PC-3 (cell line): ENCODE data around the gene TNFRSF18. TPM values are rescaled to one million over a fixed set of nuclear protein-coding genes. Genes with fewer than 3 reads are reported as not detected.
A peak's percentile ranks its signal among the peaks of the same experiment; 100 is the strongest.

Experiments
- ATAC-seq: fragments of 200-7000 bp; cut with Tn5 transposase; 2 replicates; pipeline ENCODE4 v1.9.1; 2020; ENCODE audit warnings: mild to moderate bottlenecking, moderate library complexity
- BruUV-seq: library from RNA; stranded (reverse); fragments of 400-500 nt; replicated peaks from 2 replicates; lab custom pipeline; 2021; lab: Mats Ljungman, UMichigan
- CTCF ChIA-PET: fragments of 300-600 bp; sonication (Branson Sonifier 250); formaldehyde crosslinking; loops from one replicate; lab custom pipeline; 2022; ENCODE audit warnings: antibody characterized with exemption; lab: Charles Lee
- POLR2A ChIA-PET: fragments of 300-600 bp; sonication (Branson Sonifier 250); formaldehyde crosslinking; loops from one replicate; lab custom pipeline; 2022; ENCODE audit warnings: antibody characterized with exemption; ENCODE audit not compliant: unreplicated experiment; lab: Charles Lee
- DNase-seq: peaks from one replicate; pipeline ENCODE4 v3.0.0-alpha.2; 2015
- H2AFZ ChIP-seq: fragments of 300-600 bp; sonication (generic); 2 replicates; pipeline ENCODE4 v1.6.0; 2016; ENCODE audit warnings: antibody characterized with exemption, low read length
- H3F3A ChIP-seq: fragments of 300-600 bp; sonication (generic); one replicate; pipeline ENCODE4 v1.6.0; 2017; ENCODE audit warnings: antibody characterized with exemption, low read length, control low read depth, mild to moderate bottlenecking; ENCODE audit not compliant: unreplicated experiment
- H3K27ac ChIP-seq: fragments of 300-600 bp; sonication (generic); 2 replicates; pipeline ENCODE4 v1.5.1; 2016; ENCODE audit warnings: mild to moderate bottlenecking, low read length
- H3K27me3 ChIP-seq: fragments of 300-600 bp; sonication (generic); 2 replicates; pipeline ENCODE4 v1.6.1; 2016; ENCODE audit warnings: low read length, mixed read lengths
- H3K36me3 ChIP-seq: fragments of 300-600 bp; sonication (generic); 2 replicates; pipeline ENCODE4 v1.6.1; 2016; ENCODE audit warnings: low read depth, mixed run types, low read length, mixed read lengths
- H3K4me1 ChIP-seq: fragments of 300-600 bp; sonication (generic); 2 replicates; pipeline ENCODE4 v1.5.1; 2016; ENCODE audit warnings: low read length; ENCODE audit not compliant: insufficient read depth
- H3K4me2 ChIP-seq: fragments of 300-600 bp; sonication (generic); 2 replicates; pipeline ENCODE4 v1.6.0; 2016; ENCODE audit warnings: low read length
- H3K4me3 ChIP-seq: fragments of 300-600 bp; sonication (generic); 2 replicates; pipeline ENCODE4 v1.5.1; 2016; ENCODE audit warnings: mild to moderate bottlenecking, low read length, mixed read lengths
- H3K79me2 ChIP-seq: fragments of 300-600 bp; sonication (generic); 2 replicates; pipeline ENCODE4 v1.6.1; 2017; ENCODE audit warnings: low read length, mixed read lengths
- H3K9ac ChIP-seq: fragments of 300-600 bp; sonication (generic); 2 replicates; pipeline ENCODE4 v1.6.0; 2016; ENCODE audit warnings: mild to moderate bottlenecking, low read length
- H3K9me2 ChIP-seq: fragments of 300-600 bp; sonication (generic); replicated peaks from 2 replicates; pipeline ENCODE4 v1.6.1; 2016; ENCODE audit warnings: mixed run types, low read length, mixed read lengths
- H3K9me3 ChIP-seq: fragments of 300-600 bp; sonication (generic); 2 replicates; pipeline ENCODE4 v1.6.1; 2016; ENCODE audit warnings: low read length, mixed read lengths
- H4K20me1 ChIP-seq: fragments of 300-600 bp; sonication (generic); 2 replicates; pipeline ENCODE4 v1.6.1; 2016; ENCODE audit warnings: low read length, mixed read lengths
- EZH2 ChIP-seq: fragments of 300-600 bp; sonication (generic); IDR thresholded peaks from one replicate; pipeline ENCODE4 v1.6.1; 2017; ENCODE audit warnings: antibody characterized with exemption, mild to moderate bottlenecking, low read length; ENCODE audit not compliant: unreplicated experiment
- EZH2phosphoT487 ChIP-seq: fragments of 300-600 bp; sonication (generic); IDR thresholded peaks from 2 replicates; pipeline ENCODE4 v1.6.1; 2018; ENCODE audit warnings: mild to moderate bottlenecking, antibody characterized with exemption, low read length, borderline replicate concordance
- intact Hi-C: fragments of 100-400 bp; cut with micrococcal nuclease; formaldehyde crosslinking; loops from 2 replicates; pipeline ENCODE4 v1.9.0; 2023
- total RNA-seq: library from RNA; depleted of rRNA; stranded (reverse); fragments of >200 nt; gene quantifications from 2 replicates; pipeline ENCODE4 v1.2.3, GENCODE V29; 2014
- TF ChIP-seq, protein P1 (sequence below): fragments of 300-600 bp; sonication (generic); conservative IDR thresholded peaks from 2 replicates; pipeline ENCODE4 v1.5.1; 2017; ENCODE audit warnings: antibody characterized with exemption, low read depth, mild to moderate bottlenecking, low read length

TNFRSF18 gene
- total RNA-seq, 1 experiment from 2014 or later: 87.2 TPM

DNA sequence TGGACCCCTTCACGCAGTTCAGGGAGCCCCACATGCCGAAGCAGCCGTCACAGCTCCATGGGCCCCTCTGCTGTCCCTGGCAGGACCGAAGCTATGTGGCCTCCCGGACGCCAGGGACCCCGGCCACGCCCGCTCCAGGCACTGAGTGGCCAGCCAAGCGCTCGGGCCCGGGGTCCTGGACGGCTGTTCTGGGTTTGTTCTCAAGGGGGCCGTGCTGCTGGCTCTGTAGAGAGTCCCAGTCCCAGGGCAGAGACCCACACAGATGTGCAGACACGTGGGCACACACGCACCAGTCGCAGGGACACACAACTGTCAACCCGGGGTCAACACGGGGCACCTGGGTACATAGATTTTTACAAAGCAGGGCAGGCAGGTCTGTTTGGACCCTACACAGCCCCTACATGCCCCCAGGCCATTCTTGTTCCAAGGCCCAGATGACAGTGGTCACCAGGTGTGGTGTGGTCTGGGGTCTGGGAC, 32.3 kb upstream of the TNFRSF18 start:
- H3K4me3 ChIP-seq: no peak overlapping the region
- intact Hi-C loops: loop anchor here (2.0 to 5.0 kb wide), 2 partner anchors 26 to 54 kb away; no protein-coding TSS in a partner anchor

DNA sequence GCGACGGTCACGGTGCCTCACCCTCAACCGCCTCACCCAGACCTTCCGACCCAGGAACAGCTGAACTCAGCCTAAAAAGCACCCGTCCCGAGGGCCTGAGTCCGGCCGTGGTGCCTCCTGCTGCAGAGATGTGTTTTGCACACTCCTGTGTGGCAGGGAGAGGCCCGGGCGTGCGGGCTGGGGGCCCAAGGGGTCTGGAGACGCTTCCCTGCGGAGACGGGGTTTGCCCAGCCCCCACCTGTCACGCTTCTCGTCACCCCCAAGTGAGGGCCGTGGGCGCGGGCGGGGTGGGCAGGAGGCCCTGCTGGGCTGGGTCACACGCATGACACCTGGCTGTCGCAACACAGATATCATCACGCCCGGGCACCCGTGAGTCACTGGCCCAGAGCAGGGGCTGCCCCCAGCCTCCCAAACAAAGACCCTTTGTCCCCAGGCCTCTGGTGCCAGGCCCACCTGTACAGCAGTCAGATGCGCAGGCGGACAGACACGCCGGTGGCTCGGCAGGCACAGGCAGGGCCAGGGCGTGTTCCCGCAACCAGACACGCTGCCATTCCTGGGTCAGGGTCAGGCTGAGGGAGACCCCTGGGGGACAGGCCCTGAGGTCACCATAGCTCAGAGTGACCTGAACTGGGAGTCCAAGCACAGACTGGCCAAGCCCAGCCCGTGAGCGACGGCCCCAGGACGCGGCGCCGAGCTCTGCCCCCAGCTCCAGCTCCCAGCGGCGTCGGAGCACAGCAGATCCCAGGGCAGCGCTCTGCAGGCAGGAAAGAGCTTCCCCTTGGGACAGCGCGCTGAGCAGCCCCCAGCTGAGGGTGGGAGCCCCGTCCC, 31.7 kb upstream of the TNFRSF18 start:
- Histone ChIP-seq H3K27me3 (no peaks in the 10 kb centered on the region), H3F3A (no peaks in the 10 kb centered on the region), H3K4me3 (peak overlapping the region; percentile 39), H3K4me2 (peak overlapping the region; percentile 76), H3K36me3 (no peaks in the 10 kb centered on the region), H3K27ac (peak overlapping the region; percentile 91), H3K9me2 (no peaks in the 10 kb centered on the region), H3K9ac (peak overlapping the region; percentile 71), H3K4me1 (peaks cover 57% of the 10 kb centered on the region), H2AFZ (peak overlapping the region; percentile 24; the same call in 1 of the 2 replicates), H3K9me3 (no peaks in the 10 kb centered on the region), H4K20me1 (no peaks in the 10 kb centered on the region), H3K79me2 (peaks cover 27% of the 10 kb centered on the region)
- peak; percentile 29 for ATAC-seq
- POLR2A ChIA-PET: interaction anchor here (0.5 kb wide), 1 partner anchor 30 kb away, joined by 3 read pairs; no protein-coding TSS in a partner anchor
- CTCF ChIA-PET: interaction anchor here (0.6 to 0.9 kb wide), 2 partner anchors 56 to 115 kb away, joined by 3 to 4 read pairs; no protein-coding TSS in a partner anchor
- BruUV-seq: no TSS peak
- DNase-seq: peak; percentile 82
- intact Hi-C loops: loop anchor here (2.0 to 5.0 kb wide), 2 partner anchors 27 to 54 kb away; no protein-coding TSS in a partner anchor
- TF ChIP-seq EZH2phosphoT487 (peak; percentile 90), EZH2 (no peak)
- TF ChIP-seq, protein P1, sequence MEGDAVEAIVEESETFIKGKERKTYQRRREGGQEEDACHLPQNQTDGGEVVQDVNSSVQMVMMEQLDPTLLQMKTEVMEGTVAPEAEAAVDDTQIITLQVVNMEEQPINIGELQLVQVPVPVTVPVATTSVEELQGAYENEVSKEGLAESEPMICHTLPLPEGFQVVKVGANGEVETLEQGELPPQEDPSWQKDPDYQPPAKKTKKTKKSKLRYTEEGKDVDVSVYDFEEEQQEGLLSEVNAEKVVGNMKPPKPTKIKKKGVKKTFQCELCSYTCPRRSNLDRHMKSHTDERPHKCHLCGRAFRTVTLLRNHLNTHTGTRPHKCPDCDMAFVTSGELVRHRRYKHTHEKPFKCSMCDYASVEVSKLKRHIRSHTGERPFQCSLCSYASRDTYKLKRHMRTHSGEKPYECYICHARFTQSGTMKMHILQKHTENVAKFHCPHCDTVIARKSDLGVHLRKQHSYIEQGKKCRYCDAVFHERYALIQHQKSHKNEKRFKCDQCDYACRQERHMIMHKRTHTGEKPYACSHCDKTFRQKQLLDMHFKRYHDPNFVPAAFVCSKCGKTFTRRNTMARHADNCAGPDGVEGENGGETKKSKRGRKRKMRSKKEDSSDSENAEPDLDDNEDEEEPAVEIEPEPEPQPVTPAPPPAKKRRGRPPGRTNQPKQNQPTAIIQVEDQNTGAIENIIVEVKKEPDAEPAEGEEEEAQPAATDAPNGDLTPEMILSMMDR: no peak

More for the DNA sequence above, 32.3 kb upstream of the TNFRSF18 start:
- ChIA-PET POLR2A (interaction anchor here (0.6 kb wide), 1 partner anchor 123 kb away, joined by 3 read pairs; the partner anchor contains the start of gene C1orf159), CTCF (interaction anchor here (1.7 kb wide), 1 partner anchor 26 kb away, joined by 4 read pairs; no protein-coding TSS in a partner anchor)
- H3K36me3 ChIP-seq: no peaks in the 10 kb centered on the region
- peak overlapping the region; percentile 43 for H3K9ac ChIP-seq
- no peaks in the 10 kb centered on the region for H3K9me3 ChIP-seq
- H3K79me2 ChIP-seq: peaks cover 20% of the 10 kb centered on the region
- TF ChIP-seq EZH2phosphoT487 (no peak), EZH2 (no peak)
- TF ChIP-seq, protein P1: no peak
- peak overlapping the region; percentile 91 for H3K27ac ChIP-seq
- no peaks in the 10 kb centered on the region for H3F3A ChIP-seq
- H3K4me2 ChIP-seq: peak overlapping the region; percentile 76; the same call in 1 of the 2 replicates
- H3K4me1 ChIP-seq: peaks cover 50% of the 10 kb centered on the region
- H3K9me2 ChIP-seq: no peaks in the 10 kb centered on the region
- no TSS peak for BruUV-seq
- no peak for ATAC-seq
- H3K27me3 ChIP-seq: no peaks in the 10 kb centered on the region
- no peak for DNase-seq
- no peaks in the 10 kb centered on the region for H4K20me1 ChIP-seq
- H2AFZ ChIP-seq: no peak overlapping the region
